SHP77 (cell line): ENCODE measurements around the gene CCNF.

Experiments used
- DNase-seq, 2 experiments: peaks; one replicate each; lab custom pipeline; 2025; lab: John Stamatoyannopoulos, UW

The CCNF gene

DNA sequence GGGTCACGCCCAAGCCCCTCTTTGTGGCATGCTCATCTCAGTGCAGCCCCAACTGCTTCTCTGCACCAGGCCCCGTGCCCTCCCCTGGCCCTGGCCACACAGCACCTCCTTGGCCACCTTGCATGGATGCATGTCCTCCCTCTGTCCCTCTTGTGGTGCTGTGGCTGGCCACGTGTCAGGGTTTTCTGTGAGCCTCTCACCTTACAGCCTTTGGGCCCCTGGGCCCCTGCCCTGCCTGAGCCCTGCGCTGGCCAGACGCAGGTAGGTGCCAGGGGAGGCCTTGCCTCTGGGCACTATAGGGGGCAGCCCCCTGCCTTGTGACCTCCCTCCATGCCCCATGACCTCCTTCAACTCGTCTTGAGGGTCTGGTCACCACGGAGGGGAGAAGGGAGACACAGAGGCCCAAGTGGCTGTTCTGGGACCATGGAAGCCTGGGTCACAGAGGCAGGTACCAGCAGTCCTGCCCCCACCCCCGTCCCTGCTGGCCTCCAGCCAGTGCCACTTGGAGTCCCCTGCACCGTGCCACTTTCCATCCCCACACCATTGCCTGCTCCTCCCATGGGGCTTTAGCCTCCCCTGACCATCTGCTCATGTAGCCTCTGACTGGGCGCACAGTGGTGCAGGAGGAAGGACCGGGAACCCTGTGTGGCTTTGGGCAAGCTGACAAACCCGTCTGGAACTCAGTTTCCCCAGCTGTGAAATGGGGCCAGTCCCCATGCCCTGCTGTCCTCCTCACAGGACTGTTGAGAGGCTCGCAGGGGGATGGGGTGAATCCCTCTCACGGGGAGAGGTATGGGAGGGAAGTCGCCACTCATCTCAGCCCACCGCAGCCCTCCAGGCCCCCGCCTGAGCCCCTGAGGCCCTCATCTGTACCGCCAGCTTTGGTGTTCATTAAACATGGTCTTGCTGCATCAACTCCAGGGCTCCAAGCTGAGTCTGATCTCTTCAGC lies 73.0 kb downstream of the CCNF start:
- no peak for DNase-seq

DNA sequence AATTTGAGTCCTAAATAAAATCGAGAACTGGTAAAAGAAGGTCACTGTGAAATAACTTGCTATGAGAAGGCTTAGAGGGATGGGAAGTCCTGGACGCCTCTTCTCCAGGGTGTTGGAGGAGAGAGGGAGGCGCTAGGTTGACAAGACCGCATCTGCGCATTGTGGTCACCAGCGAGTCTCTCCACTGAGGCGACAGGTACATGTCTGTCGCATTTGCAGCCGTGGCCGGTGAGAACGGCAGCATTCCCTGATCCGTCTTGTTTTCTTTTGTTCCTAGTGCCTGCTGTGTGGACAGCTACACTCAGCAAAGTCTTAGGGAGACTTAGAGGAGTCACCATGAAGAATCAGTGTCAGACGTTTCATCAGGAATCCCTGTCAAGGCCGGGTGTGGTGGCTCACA lies 76.4 kb downstream of the CCNF start:
- no peak for DNase-seq

DNA sequence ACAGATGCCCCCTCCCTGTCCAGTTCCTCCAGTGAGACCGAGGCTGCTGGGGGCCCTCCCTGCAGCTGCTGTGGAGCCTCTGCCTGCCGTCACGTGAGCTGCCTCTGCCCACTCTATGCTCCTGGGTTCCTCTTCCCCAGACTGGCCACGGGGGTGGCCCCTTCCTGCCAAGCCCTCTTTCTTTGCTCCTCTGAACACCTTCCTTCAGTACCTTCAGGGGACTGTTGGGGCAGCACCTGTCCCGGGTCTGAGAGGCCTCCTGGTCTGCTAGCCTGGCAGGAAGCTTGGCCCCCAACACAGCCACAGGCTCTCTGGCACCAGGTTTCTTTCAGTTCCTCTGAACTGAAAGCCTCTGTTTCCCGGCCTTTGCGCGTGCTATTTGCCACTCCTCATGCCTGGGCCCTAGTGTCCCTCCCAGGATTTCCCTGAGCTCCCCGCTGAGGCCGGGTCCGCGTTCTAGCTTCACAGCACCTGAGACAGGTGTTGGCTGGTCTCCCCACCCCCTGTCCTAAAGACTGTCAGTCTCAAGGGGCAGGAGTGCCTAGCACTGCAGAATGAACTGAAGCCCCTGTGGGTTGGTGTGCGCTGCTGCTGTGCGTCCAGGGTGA lies 77.9 kb downstream of the CCNF start:
- no peak for DNase-seq

DNA sequence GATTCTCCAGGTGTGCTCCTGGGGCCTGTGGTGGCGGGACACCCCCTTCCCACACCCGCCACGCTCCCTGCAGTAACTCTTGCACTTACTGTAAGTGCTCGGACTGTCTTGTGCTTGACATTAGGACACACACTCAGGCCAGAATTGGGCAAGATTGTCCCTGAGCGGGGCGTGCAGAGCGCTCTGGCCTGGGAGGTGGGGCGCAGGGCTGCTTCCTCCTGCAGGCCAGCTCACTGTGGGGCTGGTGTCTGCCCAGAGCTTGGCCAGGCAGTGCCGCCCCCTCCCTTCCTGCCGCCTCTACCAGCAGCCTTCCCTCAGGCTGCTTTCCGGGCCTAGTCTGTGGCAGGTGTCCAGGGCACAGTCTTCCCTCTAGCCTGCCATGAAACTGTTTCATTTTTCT lies 78.4 kb downstream of the CCNF start:
- no peak for DNase-seq
